Glutamatergic neuron (in vitro differentiated cells): Measurements from ENCODE around the gene C6orf52. TPM values are rescaled to one million over a fixed set of nuclear protein-coding genes. Genes with fewer than 3 reads are reported as not detected.

ENCODE experiments used
- DNase-seq: peaks from one replicate; pipeline ENCODE4 v3.0.0; 2022
- H3K27ac Mint-ChIP-seq: one replicate; pipeline ENCODE4 v1.8.0; 2020; ENCODE audit warnings: mild to moderate bottlenecking, mixed read lengths, inconsistent platforms; ENCODE audit not compliant: unreplicated experiment
- H3K27me3 Mint-ChIP-seq: one replicate; pipeline ENCODE4 v1.8.0; 2020; ENCODE audit warnings: mild to moderate bottlenecking, moderate library complexity, mixed read lengths, inconsistent platforms; ENCODE audit not compliant: unreplicated experiment
- H3K36me3 Mint-ChIP-seq: one replicate; pipeline ENCODE4 v1.8.0; 2020; ENCODE audit warnings: mild to moderate bottlenecking, mixed read lengths, inconsistent platforms; ENCODE audit not compliant: unreplicated experiment
- H3K4me1 Mint-ChIP-seq: one replicate; pipeline ENCODE4 v1.8.0; 2020; ENCODE audit warnings: mild to moderate bottlenecking, low read depth, mixed read lengths, inconsistent platforms; ENCODE audit not compliant: unreplicated experiment
- H3K4me3 Mint-ChIP-seq: one replicate; pipeline ENCODE4 v1.8.0; 2020; ENCODE audit warnings: mild to moderate bottlenecking, mixed read lengths, inconsistent platforms; ENCODE audit not compliant: unreplicated experiment
- H3K9me3 Mint-ChIP-seq: one replicate; pipeline ENCODE4 v1.8.0; 2020; ENCODE audit warnings: mild to moderate bottlenecking, moderate library complexity, mixed read lengths, inconsistent platforms; ENCODE audit not compliant: unreplicated experiment
- total RNA-seq: library from RNA; stranded (reverse); fragmentation: NEBNext Ultra II Directional; extraction: Animal tissue kit (Norgen Biotek cat#: 25700); gene quantifications from one replicate; pipeline ENCODE4 v1.2.1, GENCODE V29; 2021; ENCODE audit not compliant: unreplicated experiment
- TF ChIP-seq, protein P1 (sequence below): fragments of 200-600 bp; sonication (generic); IDR thresholded peaks from one replicate; pipeline ENCODE4 v1.5.0; 2021; ENCODE audit not compliant: partially characterized antibody, unreplicated experiment

The C6orf52 gene
- total RNA-seq, 1 donor from 2014 or later: 4.1 TPM

DNA sequence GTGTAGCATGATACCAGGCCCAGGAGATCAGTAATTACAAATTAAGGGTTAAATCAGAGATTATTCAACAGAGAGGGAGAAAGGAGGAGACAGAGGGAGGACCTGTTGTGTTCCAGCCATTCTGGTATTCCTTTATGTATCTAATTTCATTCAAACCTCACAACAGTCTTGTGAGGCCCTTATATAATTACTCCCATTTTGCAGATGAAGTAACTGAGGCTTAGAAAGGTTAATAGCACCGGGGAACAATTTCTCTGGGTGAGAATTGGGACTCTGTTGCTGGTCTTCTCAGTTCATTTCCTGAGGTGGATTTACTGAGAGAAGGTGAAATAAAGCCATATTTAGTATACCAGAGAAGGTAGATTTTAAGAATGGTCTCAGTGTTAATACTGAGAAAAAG, 66.6 kb downstream of the C6orf52 start:
- H3K36me3 Mint-ChIP-seq: peaks cover 9% of the 10 kb centered on the region
- H3K4me1 Mint-ChIP-seq: peaks cover 3% of the 10 kb centered on the region
- H3K27me3 Mint-ChIP-seq: no peaks in the 10 kb centered on the region
- H3K4me3 Mint-ChIP-seq: no peak overlapping the region
- H3K27ac Mint-ChIP-seq: no peak overlapping the region
- H3K9me3 Mint-ChIP-seq: peaks cover 2% of the 10 kb centered on the region
- TF ChIP-seq, protein P1, sequence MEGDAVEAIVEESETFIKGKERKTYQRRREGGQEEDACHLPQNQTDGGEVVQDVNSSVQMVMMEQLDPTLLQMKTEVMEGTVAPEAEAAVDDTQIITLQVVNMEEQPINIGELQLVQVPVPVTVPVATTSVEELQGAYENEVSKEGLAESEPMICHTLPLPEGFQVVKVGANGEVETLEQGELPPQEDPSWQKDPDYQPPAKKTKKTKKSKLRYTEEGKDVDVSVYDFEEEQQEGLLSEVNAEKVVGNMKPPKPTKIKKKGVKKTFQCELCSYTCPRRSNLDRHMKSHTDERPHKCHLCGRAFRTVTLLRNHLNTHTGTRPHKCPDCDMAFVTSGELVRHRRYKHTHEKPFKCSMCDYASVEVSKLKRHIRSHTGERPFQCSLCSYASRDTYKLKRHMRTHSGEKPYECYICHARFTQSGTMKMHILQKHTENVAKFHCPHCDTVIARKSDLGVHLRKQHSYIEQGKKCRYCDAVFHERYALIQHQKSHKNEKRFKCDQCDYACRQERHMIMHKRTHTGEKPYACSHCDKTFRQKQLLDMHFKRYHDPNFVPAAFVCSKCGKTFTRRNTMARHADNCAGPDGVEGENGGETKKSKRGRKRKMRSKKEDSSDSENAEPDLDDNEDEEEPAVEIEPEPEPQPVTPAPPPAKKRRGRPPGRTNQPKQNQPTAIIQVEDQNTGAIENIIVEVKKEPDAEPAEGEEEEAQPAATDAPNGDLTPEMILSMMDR: no peak
- DNase-seq: no peak

- DNase-seq: no peak
- Mint-ChIP-seq H3K9me3 (peaks cover 2% of the 10 kb centered on the region), H3K36me3 (peaks cover 10% of the 10 kb centered on the region), H3K27me3 (no peaks in the 10 kb centered on the region), H3K27ac (no peak overlapping the region), H3K4me1 (peaks cover 3% of the 10 kb centered on the region), H3K4me3 (no peak overlapping the region)
- TF ChIP-seq, protein P1: no peak
These were observed 68.2 kb downstream of the C6orf52 start for GRCh38 chr6:10626154-10626741.

- no peak for DNase-seq
- H3K4me3 Mint-ChIP-seq: no peak overlapping the region
- no peaks in the 10 kb centered on the region for H3K27me3 Mint-ChIP-seq
- H3K9me3 Mint-ChIP-seq: peaks cover 2% of the 10 kb centered on the region
- TF ChIP-seq, protein P1: no peak
- H3K36me3 Mint-ChIP-seq: peaks cover 10% of the 10 kb centered on the region
- no peak overlapping the region for H3K27ac Mint-ChIP-seq
- H3K4me1 Mint-ChIP-seq: peaks cover 3% of the 10 kb centered on the region
These were observed 69.6 kb downstream of the C6orf52 start for GRCh38 chr6:10624836-10625235.

DNA sequence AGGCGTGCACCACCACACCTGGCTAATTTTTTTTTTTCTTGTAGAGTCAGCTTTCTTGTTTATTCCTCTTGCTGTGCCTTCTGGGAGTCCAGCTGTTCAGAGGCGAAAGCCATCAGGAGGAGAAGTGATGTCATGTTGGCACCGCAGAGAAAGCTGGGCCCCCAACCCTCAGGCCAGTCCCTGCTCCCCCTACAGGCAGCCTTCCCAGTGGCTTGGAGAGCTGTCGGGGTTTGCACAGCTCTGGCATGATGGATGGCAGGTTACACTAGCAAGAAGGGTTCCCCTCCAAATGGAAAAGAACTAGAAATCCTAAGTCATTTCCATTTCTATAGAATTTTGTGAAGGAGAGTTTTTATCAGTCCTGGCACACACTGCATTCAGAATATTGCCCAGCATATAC, 72.6 kb downstream of the C6orf52 start:
- H3K9me3 Mint-ChIP-seq: peaks cover 6% of the 10 kb centered on the region
- H3K27me3 Mint-ChIP-seq: no peaks in the 10 kb centered on the region
- no peak overlapping the region for H3K4me3 Mint-ChIP-seq
- peaks cover 10% of the 10 kb centered on the region for H3K36me3 Mint-ChIP-seq
- H3K27ac Mint-ChIP-seq: no peak overlapping the region
- peaks cover 3% of the 10 kb centered on the region for H3K4me1 Mint-ChIP-seq
- no peak for DNase-seq
- TF ChIP-seq, protein P1: no peak

Other genes starting within 250 kb of the C6orf52 start
- gene GCNT2, start 173.3 kb downstream of the C6orf52 start, total RNA-seq: 13.2 TPM
- gene PAK1IP1, start 356 bp upstream of the C6orf52 start, total RNA-seq: 14.6 TPM
- gene TMEM14C, start 28.5 kb upstream of the C6orf52 start, total RNA-seq: 85.0 TPM
- gene TMEM14B, start 53.2 kb upstream of the C6orf52 start, total RNA-seq: 62.3 TPM
- not detected for gene MAK, start 143.9 kb upstream of the C6orf52 start, total RNA-seq
- gene GCM2, start 187.4 kb upstream of the C6orf52 start, total RNA-seq: not detected
- 20.5 TPM for gene SYCP2L, start 192.4 kb upstream of the C6orf52 start, total RNA-seq